KOPT-K1 (cell line): Measurements from ENCODE around the gene CLSTN1.
"Not testable (repeated sequence)": the region's sequence is repeated elsewhere in the genome, so short reads cannot be mapped to it uniquely, and the experiment has no call there.

ENCODE experiments used
- H3K27ac ChIP-seq: fragments of 200-600 bp; sonication (generic); 2 replicates; pipeline ENCODE4 v1.5.1; 2016; ENCODE audit warnings: antibody characterized with exemption, mild to moderate bottlenecking, low read depth, low read length; ENCODE audit not compliant: poor library complexity, severe bottlenecking
- H3K36me3 ChIP-seq: fragments of 200-600 bp; sonication (generic); 2 replicates; pipeline ENCODE4 v1.5.1; 2017; ENCODE audit warnings: antibody characterized with exemption, mild to moderate bottlenecking, low read length, moderate library complexity; ENCODE audit not compliant: insufficient read depth
- H3K9me3 ChIP-seq: fragments of 200-600 bp; sonication (generic); 2 replicates; pipeline ENCODE4 v1.5.1; 2017; ENCODE audit warnings: antibody characterized with exemption, low read length, mild to moderate bottlenecking; ENCODE audit not compliant: insufficient read depth, poor library complexity, severe bottlenecking

CLSTN1 gene

DNA sequence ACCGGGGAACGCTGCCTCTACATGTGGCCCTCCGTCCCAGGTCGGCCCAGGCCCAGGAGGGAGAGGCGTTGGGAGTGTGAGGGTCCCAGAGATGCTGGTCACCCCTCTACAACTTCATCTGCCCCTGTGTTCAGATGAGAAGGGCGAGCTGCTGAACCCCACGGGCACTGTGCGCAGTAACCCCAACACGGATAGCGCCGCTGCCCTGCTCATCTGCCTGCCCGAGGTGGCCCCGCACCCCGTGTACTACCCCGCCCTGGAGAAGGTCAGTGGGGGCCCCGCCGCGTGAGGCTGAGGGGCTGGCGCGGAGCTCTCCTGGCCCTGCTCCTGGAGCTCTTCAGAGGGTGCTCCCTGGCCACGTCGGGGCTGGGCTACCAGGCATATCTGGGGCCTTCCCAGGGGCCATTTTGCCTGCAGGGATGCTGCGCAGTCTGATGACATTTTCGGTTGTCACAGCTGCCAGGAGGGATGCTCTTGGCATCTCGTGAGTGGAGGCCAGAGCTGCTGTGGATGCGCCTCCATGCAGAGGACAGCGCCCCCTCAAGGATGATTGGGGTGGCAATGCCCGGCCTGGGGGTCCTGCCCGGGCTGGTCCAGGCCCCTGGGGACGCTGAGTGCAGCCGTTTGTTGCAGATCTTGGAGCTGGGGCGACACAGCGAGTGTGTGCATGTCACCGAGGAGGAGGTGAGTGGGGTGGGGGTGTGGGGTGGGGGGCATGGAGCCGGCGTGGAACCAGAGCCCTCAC lies 103.6 kb downstream of the CLSTN1 start:
- peak overlapping the region; percentile 100 for H3K27ac ChIP-seq
- peaks cover 15% of the 10 kb centered on the region for H3K9me3 ChIP-seq
- peaks cover 79% of the 10 kb centered on the region for H3K36me3 ChIP-seq

- Histone ChIP-seq H3K27ac (peak overlapping the region; percentile 100), H3K36me3 (peaks cover 71% of the 10 kb centered on the region), H3K9me3 (peaks cover 9% of the 10 kb centered on the region)
Observed at GRCh38 chr1:9718006-9718680, 105.6 kb downstream of the CLSTN1 start.

GRCh38 chr1:9717193-9718005 lies 106.4 kb downstream of the CLSTN1 start:
- peak overlapping the region; percentile 100 for H3K27ac ChIP-seq
- peaks cover 71% of the 10 kb centered on the region for H3K36me3 ChIP-seq
- peaks cover 1% of the 10 kb centered on the region for H3K9me3 ChIP-seq

DNA sequence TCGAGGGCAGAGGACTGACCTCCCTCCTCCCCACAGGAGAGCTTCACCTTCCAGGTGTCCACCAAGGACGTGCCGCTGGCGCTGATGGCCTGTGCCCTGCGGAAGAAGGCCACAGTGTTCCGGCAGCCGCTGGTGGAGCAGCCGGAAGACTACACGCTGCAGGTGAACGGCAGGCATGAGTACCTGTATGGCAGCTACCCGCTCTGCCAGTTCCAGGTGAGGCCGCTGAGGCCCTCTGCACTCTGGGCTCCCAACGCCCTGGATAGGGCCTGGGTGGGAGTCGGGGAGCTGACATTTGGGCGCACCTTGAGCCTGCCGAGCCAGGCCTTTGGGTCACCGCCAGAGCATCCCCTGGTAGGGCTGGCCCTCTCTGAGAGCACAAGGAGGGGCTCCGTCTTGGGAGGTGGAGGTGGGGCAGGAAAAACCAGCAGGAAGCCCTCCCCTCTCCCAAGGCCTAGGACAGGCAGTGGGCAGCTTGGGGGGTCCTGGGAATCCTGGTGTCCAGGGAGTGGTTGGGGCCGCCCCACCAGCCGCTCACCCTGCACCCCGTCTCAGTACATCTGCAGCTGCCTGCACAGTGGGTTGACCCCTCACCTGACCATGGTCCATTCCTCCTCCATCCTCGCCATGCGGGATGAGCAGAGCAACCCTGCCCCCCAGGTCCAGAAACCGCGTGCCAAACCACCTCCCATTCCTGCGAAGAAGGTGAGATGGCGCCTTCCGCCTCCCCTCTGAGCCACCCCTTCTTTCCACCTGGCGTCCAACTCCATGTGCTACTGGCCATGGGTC lies 107.2 kb downstream of the CLSTN1 start:
- peaks cover 70% of the 10 kb centered on the region for H3K36me3 ChIP-seq
- no peaks in the 10 kb centered on the region for H3K9me3 ChIP-seq
- H3K27ac ChIP-seq: peak overlapping the region; percentile 100

- Histone ChIP-seq H3K27ac (peak overlapping the region; percentile 100), H3K36me3 (peaks cover 70% of the 10 kb centered on the region), H3K9me3 (no peaks in the 10 kb centered on the region)
Observed at GRCh38 chr1:9715536-9716226, 108.1 kb downstream of the CLSTN1 start.

- Histone ChIP-seq H3K9me3 (no peaks in the 10 kb centered on the region), H3K27ac (peak overlapping the region; percentile 100), H3K36me3 (peaks cover 69% of the 10 kb centered on the region)
Observed at GRCh38 chr1:9714257-9714718, 109.5 kb downstream of the CLSTN1 start.

DNA sequence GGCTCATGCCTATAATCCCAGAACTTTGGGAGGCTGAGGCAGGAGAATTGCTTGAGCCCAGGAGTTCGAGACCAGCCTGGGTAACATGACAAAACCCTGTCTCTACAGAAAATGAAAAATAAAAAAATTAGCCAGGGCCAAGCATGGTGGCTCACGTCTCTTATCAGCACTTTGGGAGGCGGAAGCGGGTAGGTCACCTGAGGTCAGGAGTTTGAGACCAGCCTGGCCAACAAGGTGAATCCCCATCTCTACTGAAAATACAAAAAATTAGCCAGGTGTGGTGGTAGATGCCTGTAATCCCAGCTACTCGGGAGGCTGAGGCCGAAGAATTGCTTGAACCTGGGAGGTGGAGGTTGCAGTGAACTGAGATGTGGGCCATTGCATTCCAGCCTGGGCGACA lies 111.0 kb downstream of the CLSTN1 start:
- not testable (repeated sequence) for H3K9me3 ChIP-seq
- Histone ChIP-seq H3K27ac (peak overlapping the region; percentile 41), H3K36me3 (peaks cover 62% of the 10 kb centered on the region)

GRCh38 chr1:9711466-9712020 lies 112.2 kb downstream of the CLSTN1 start:
- Histone ChIP-seq H3K36me3 (peaks cover 58% of the 10 kb centered on the region), H3K27ac (peak overlapping the region; percentile 26), H3K9me3 (no peaks in the 10 kb centered on the region)

DNA sequence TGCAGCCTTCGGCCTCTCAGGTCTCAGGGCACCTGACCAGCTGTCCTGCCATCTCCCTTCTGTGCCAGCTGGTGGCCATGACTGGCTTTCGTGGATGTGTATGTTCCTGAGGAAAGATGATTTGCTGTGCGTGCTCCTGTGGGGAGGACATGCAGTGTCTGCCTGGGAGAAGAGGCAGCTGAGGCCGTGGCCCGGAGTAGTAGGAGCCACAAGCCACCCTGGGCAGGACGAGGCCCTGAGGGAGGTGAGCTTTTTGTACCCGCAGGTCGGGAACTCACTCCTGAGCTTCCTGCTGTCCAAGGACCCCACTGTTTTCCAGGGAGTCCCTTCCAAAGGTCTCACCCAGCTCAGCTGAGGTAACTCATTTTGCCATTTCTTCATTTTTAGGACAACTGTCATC lies 113.7 kb downstream of the CLSTN1 start:
- Histone ChIP-seq H3K36me3 (peaks cover 43% of the 10 kb centered on the region), H3K9me3 (no peaks in the 10 kb centered on the region), H3K27ac (no peak overlapping the region)

- no peak overlapping the region for H3K27ac ChIP-seq
- H3K36me3 ChIP-seq: peaks cover 30% of the 10 kb centered on the region
- H3K9me3 ChIP-seq: peaks cover 15% of the 10 kb centered on the region
Observed at GRCh38 chr1:9706178-9706577, 117.6 kb downstream of the CLSTN1 start.

- Histone ChIP-seq H3K36me3 (peaks cover 29% of the 10 kb centered on the region), H3K9me3 (peaks cover 15% of the 10 kb centered on the region), H3K27ac (no peak overlapping the region)
Observed at GRCh38 chr1:9705337-9706093, 118.2 kb downstream of the CLSTN1 start.

DNA sequence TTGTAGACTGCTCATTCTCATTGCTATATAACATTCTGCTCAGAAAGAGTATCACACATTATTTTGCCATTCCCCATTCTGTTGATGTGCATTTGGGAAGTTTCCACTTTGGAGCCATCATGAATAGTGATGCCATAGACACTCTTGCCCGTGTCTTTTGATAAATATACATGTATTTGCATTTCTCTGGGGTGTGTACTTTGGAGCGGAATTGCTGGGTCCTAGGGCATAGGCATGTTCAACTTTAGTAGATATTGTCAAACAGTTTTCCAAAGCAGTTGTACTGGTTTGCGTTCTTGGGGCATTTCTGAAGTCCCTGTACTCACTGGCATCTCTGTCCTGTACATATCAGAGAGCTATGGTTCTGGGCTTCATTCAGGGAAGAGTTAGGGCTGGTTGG lies 120.1 kb downstream of the CLSTN1 start:
- Histone ChIP-seq H3K27ac (peak overlapping the region; percentile 44), H3K36me3 (peaks cover 36% of the 10 kb centered on the region), H3K9me3 (peaks cover 15% of the 10 kb centered on the region)

DNA sequence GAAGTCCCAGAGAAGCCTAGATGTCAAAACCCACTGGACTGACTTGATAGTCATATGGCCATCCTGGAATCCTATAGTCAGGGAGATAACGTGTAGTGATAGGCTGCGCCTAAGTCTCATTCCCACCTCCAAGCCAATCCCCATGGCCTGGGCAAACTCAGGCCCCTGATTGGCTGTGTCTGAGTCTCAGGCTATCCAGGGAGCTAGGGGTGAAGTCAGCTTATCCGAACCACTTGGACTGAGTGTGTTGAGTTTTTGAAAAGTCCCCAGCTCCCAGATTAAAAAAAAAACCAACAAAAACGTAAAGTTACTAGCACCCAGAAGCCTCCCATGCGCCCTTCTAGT lies 120.6 kb downstream of the CLSTN1 start:
- peaks cover 15% of the 10 kb centered on the region for H3K9me3 ChIP-seq
- no peak overlapping the region for H3K27ac ChIP-seq
- H3K36me3 ChIP-seq: peaks cover 41% of the 10 kb centered on the region
